Measurements from ENCODE around the gene OR10AD1.
A peak's percentile ranks its signal among the peaks of the same experiment; 100 is the strongest.

OR10AD1 gene

GRCh38 chr12:48198672-48198971, 4.5 kb downstream of the OR10AD1 start:
- no peak for TF ChIP-seq CREB1 (IDR thresholded peaks at IDR 0.05; ENCODE audit: low read depth)
- no peak for TF ChIP-seq MAX (IDR thresholded peaks at IDR 0.05)
- no peak for TF ChIP-seq ZBTB7A (IDR thresholded peaks at IDR 0.05; ENCODE audit: low read depth)
- TF ChIP-seq REST (IDR thresholded peaks at IDR 0.05; ENCODE audit: low read depth) = no peak
- no peak for TF ChIP-seq TCF12 (IDR thresholded peaks at IDR 0.05; ENCODE audit: low read depth)
- no peak for TF ChIP-seq EGR1 (IDR thresholded peaks at IDR 0.05)
- no peak for TF ChIP-seq RAD21 (IDR thresholded peaks at IDR 0.05; ENCODE audit: low read depth)
- no peak for TF ChIP-seq CEBPB (IDR thresholded peaks at IDR 0.05)
- TF ChIP-seq YY1 (IDR thresholded peaks at IDR 0.05; ENCODE audit: low read depth) = no peak
- TF ChIP-seq USF1 (IDR thresholded peaks at IDR 0.05) = no peak
- TF ChIP-seq EP300 (IDR thresholded peaks at IDR 0.05; ENCODE audit: borderline replicate concordance) = no peak
- no peak for TF ChIP-seq FOXM1 (IDR thresholded peaks at IDR 0.05; ENCODE audit: borderline replicate concordance, low read depth)
- no peak for TF ChIP-seq NFIC (IDR thresholded peaks at IDR 0.05)
- no peak for TF ChIP-seq TEAD4 (IDR thresholded peaks at IDR 0.05)
- no peak for TF ChIP-seq TAF1 (IDR thresholded peaks at IDR 0.05; ENCODE audit: low read depth)

- TF ChIP-seq TAF1 (IDR thresholded peaks at IDR 0.05; ENCODE audit: low read depth) (peak; percentile 81), MAX (IDR thresholded peaks at IDR 0.05) (peak; percentile 92), NFIC (IDR thresholded peaks at IDR 0.05) (no peak), FOXM1 (IDR thresholded peaks at IDR 0.05; ENCODE audit: borderline replicate concordance, low read depth) (no peak; the same call in 1 of the 2 replicates), CREB1 (IDR thresholded peaks at IDR 0.05; ENCODE audit: low read depth) (peak; percentile 48; the same call in 1 of the 2 replicates), CEBPB (IDR thresholded peaks at IDR 0.05) (0 out of 2 replicates have a peak, but pooled peaks have one; percentile 35), USF1 (IDR thresholded peaks at IDR 0.05) (no peak), YY1 (IDR thresholded peaks at IDR 0.05; ENCODE audit: low read depth) (peak; percentile 89), TCF12 (IDR thresholded peaks at IDR 0.05; ENCODE audit: low read depth) (peak; percentile 41; the same call in 1 of the 2 replicates), EGR1 (IDR thresholded peaks at IDR 0.05) (no peak)
Measured at GRCh38 chr12:48197971-48198671, 5.0 kb downstream of the OR10AD1 start.

- TF ChIP-seq CREB1 (IDR thresholded peaks at IDR 0.05; ENCODE audit: low read depth) (0 out of 2 replicates have a peak, but pooled peaks have one; percentile 8), TEAD4 (IDR thresholded peaks at IDR 0.05) (no peak), CEBPB (IDR thresholded peaks at IDR 0.05) (no peak), RAD21 (IDR thresholded peaks at IDR 0.05; ENCODE audit: low read depth) (peak; percentile 19; the same call in 1 of the 2 replicates)
Measured at GRCh38 chr12:48197549-48197970, 5.5 kb downstream of the OR10AD1 start.

GRCh38 chr12:48194799-48195201, 8.3 kb downstream of the OR10AD1 start:
- TF ChIP-seq TAF1 (IDR thresholded peaks at IDR 0.05; ENCODE audit: low read depth) = no peak
- no peak for TF ChIP-seq TEAD4 (IDR thresholded peaks at IDR 0.05)
- no peak for TF ChIP-seq MAX (IDR thresholded peaks at IDR 0.05)
- TF ChIP-seq ZBTB7A (IDR thresholded peaks at IDR 0.05; ENCODE audit: low read depth) = no peak
- no peak for TF ChIP-seq TCF12 (IDR thresholded peaks at IDR 0.05; ENCODE audit: low read depth)
- no peak for TF ChIP-seq REST (IDR thresholded peaks at IDR 0.05; ENCODE audit: low read depth)
- TF ChIP-seq CREB1 (IDR thresholded peaks at IDR 0.05; ENCODE audit: low read depth) = no peak
- TF ChIP-seq CEBPB (IDR thresholded peaks at IDR 0.05) = no peak
- TF ChIP-seq EGR1 (IDR thresholded peaks at IDR 0.05) = no peak
- no peak for TF ChIP-seq NFIC (IDR thresholded peaks at IDR 0.05)

- TF ChIP-seq REST (IDR thresholded peaks at IDR 0.05; ENCODE audit: low read depth) = no peak
- TF ChIP-seq TCF12 (IDR thresholded peaks at IDR 0.05; ENCODE audit: low read depth) = no peak
- TF ChIP-seq TEAD4 (IDR thresholded peaks at IDR 0.05) = no peak
- TF ChIP-seq EP300 (IDR thresholded peaks at IDR 0.05; ENCODE audit: borderline replicate concordance) = no peak
Measured at GRCh38 chr12:48193623-48194022, 9.5 kb downstream of the OR10AD1 start.

Data from Ishikawa (cell line).